GM12878 (cell line): ENCODE data around the gene FOXK2. TPM values are rescaled to one million over a fixed set of nuclear protein-coding genes. Genes with fewer than 3 reads are reported as not detected.

Experiments
- ATAC-seq: fragments of 200-7000 bp; cut with Tn5 transposase; 3 replicates; pipeline ENCODE4 v1.9.1; 2020; ENCODE audit warnings: mild to moderate bottlenecking, moderate library complexity
- BruUV-seq: library from RNA; stranded (reverse); fragments of 400-500 nt; replicated peaks from 2 replicates; lab custom pipeline; 2021; lab: Mats Ljungman, UMichigan
- CTCF ChIA-PET: fragments of 300-600 bp; sonication (Branson Sonifier 250); formaldehyde crosslinking; extraction: SDS; loops from one replicate; lab custom pipeline; 2021; ENCODE audit warnings: inconsistent platforms; lab: Yijun Ruan, JAX
- POLR2A ChIA-PET: fragments of 350-600 bp; formaldehyde crosslinking; extraction: SDS; loops from one replicate; lab custom pipeline; 2021; ENCODE audit warnings: inconsistent platforms; lab: Charles Lee
- RAD21 ChIA-PET: fragments of 300-600 bp; sonication (Branson Sonifier 250); formaldehyde crosslinking; loops from one replicate; lab custom pipeline; 2023; ENCODE audit warnings: antibody characterized with exemption; ENCODE audit not compliant: unreplicated experiment; lab: Charles Lee
- SMC1A ChIA-PET: fragments of 300-600 bp; sonication (Branson Sonifier 250); formaldehyde crosslinking; loops from one replicate; lab custom pipeline; 2023; ENCODE audit not compliant: unreplicated experiment, uncharacterized antibody; lab: Charles Lee
- DNase-seq: peaks from one replicate; pipeline ENCODE4 v3.0.0-alpha.2; 2011; ENCODE audit warnings: low read depth, low spot score
- FAIRE-seq: peaks from 3 replicates; lab custom pipeline; 2011; peaks lifted over from hg19 to GRCh38; lab: Jason Lieb, UNC
- H2AFZ ChIP-seq: 2 replicates; pipeline ENCODE4 v1.6.0; 2011; ENCODE audit warnings: low read depth, low read length, control low read depth; ENCODE audit not compliant: control insufficient read depth
- H3K27ac ChIP-seq: 2 replicates; pipeline ENCODE4 v1.5.1; 2011; ENCODE audit warnings: control low read depth; ENCODE audit not compliant: control insufficient read depth, insufficient read depth
- H3K27me3 ChIP-seq, 2 experiments: replicated peaks in 1 of 2; 2 replicates each; pipeline versions ENCODE4 v1.6.0 to v1.6.1; 2011; ENCODE audit warnings: low read length in 1 of 2; ENCODE audit not compliant: control insufficient read depth in 2 of 2, insufficient read depth in 2 of 2
- H3K36me3 ChIP-seq, 2 experiments: 2 replicates each; pipeline ENCODE4 v1.5.1; 2011; ENCODE audit warnings: low read length in 1 of 2; ENCODE audit not compliant: control insufficient read depth in 2 of 2, insufficient read depth in 2 of 2
- H3K4me1 ChIP-seq: 2 replicates; pipeline ENCODE4 v1.6.1; 2011; ENCODE audit warnings: mild to moderate bottlenecking, low read length, moderate library complexity, mixed read lengths; ENCODE audit not compliant: control insufficient read depth, insufficient read depth
- H3K4me2 ChIP-seq: 2 replicates; pipeline ENCODE4 v1.6.0; 2011; ENCODE audit warnings: control low read depth; ENCODE audit not compliant: control insufficient read depth, insufficient read depth
- H3K4me3 ChIP-seq: fragments of 200-600 bp; sonication (generic); 2 replicates; pipeline ENCODE4 v1.5.1; 2016
- H3K79me2 ChIP-seq: 2 replicates; pipeline ENCODE4 v1.6.0; 2011; ENCODE audit warnings: low read length; ENCODE audit not compliant: control insufficient read depth, insufficient read depth
- H3K9ac ChIP-seq: 2 replicates; pipeline ENCODE4 v1.8.0; 2011; ENCODE audit warnings: low read length, control low read depth, mixed read lengths; ENCODE audit not compliant: control insufficient read depth, insufficient read depth
- H3K9me3 ChIP-seq: replicated peaks from 3 replicates; pipeline ENCODE4 v1.5.1; 2011; ENCODE audit warnings: mild to moderate bottlenecking, low read length; ENCODE audit not compliant: control insufficient read depth, insufficient read depth
- H4K20me1 ChIP-seq: 2 replicates; pipeline ENCODE4 v1.6.0; 2011; ENCODE audit not compliant: control insufficient read depth, insufficient read depth
- BCL11A ChIP-seq: IDR thresholded peaks from 2 replicates; pipeline ENCODE4 v1.6.1; 2011; ENCODE audit warnings: low read depth, low read length
- EGR1 ChIP-seq, 2 experiments: IDR thresholded peaks; 1 replicate in 1 of 2; 2 replicates in 1 of 2; pipeline ENCODE4 v1.6.1; 2011 to 2012; ENCODE audit warnings: low read depth in 2 of 2, low read length in 2 of 2, borderline replicate concordance in 1 of 2, mild to moderate bottlenecking in 1 of 2, moderate library complexity in 1 of 2
- EP300 ChIP-seq, 2 experiments: fragments of 150-350 bp in 1 of 2; IDR thresholded peaks; 2 replicates each; pipeline ENCODE4 v1.6.1; 2011 to 2012; ENCODE audit warnings: low read depth in 2 of 2, low read length in 2 of 2, borderline replicate concordance in 1 of 2, improper control_type of control experiment in 1 of 2, inconsistent platforms in 1 of 2; ENCODE audit not compliant: control insufficient read depth in 1 of 2
- IRF4 ChIP-seq: IDR thresholded peaks from 2 replicates; pipeline ENCODE4 v1.6.1; 2011; ENCODE audit warnings: low read depth, low read length
- JUNB ChIP-seq: IDR thresholded peaks from 2 replicates; pipeline ENCODE4 v1.6.1; 2016; ENCODE audit warnings: antibody characterized with exemption, mild to moderate bottlenecking
- KLF5 ChIP-seq: fragments of 450-650 bp; IDR thresholded peaks from 2 replicates; pipeline ENCODE4 v1.6.1; 2014; ENCODE audit warnings: mild to moderate bottlenecking; ENCODE audit not compliant: partially characterized antibody
- MEF2A ChIP-seq: IDR thresholded peaks from 2 replicates; pipeline ENCODE4 v1.6.1; 2011; ENCODE audit warnings: low read depth, mild to moderate bottlenecking, low read length, moderate library complexity; ENCODE audit not compliant: insufficient read depth
- PML ChIP-seq: IDR thresholded peaks from 2 replicates; pipeline ENCODE4 v1.6.1; 2012; ENCODE audit warnings: low read length, inconsistent platforms
- PRDM15 ChIP-seq: fragments of 450-650 bp; formaldehyde crosslinking; IDR thresholded peaks from 2 replicates; pipeline ENCODE4 v1.4.0; 2020; ENCODE audit warnings: mild to moderate bottlenecking, moderate library complexity
- RUNX3 ChIP-seq: IDR thresholded peaks from 2 replicates; pipeline ENCODE4 v1.6.1; 2012; ENCODE audit warnings: low read length, inconsistent platforms
- TCF12 ChIP-seq: IDR thresholded peaks from 2 replicates; pipeline ENCODE4 v1.6.1; 2011; ENCODE audit warnings: low read depth, mild to moderate bottlenecking, low read length
- TCF7 ChIP-seq: IDR thresholded peaks from 2 replicates; pipeline ENCODE4 v1.6.1; 2014; ENCODE audit warnings: antibody characterized with exemption, borderline replicate concordance
- WGBS: methylation state at CpG from one replicate; pipeline ENCODE4 v1.1.6; 2016; ENCODE audit warnings: low lambda C conversion rate; ENCODE audit not compliant: insufficient replicate concordance, insufficient coverage; ENCODE audit errors: missing lambda C conversion rate; 5-methylcytosine and 5-hydroxymethylcytosine counted together
- in situ Hi-C: fragments of 300-500 bp; cut with MboI; formaldehyde crosslinking; loops from 9 replicates; pipeline ENCODE4 v1.14.3; 2018; ENCODE audit warnings: mixed read lengths
- intact Hi-C: fragments of 100-400 bp; cut with micrococcal nuclease; formaldehyde crosslinking; loops from one replicate; pipeline ENCODE4 v1.14.2; 2022; ENCODE audit not compliant: unreplicated experiment
- polyA plus RNA-seq, 11 experiments: library from polyadenylated mRNA; depleted of rRNA in 4 of 11; unstranded in 6 of 11; stranded (reverse) in 5 of 11; fragments of >200 nt; fragmentation: Nextera tagmentation in 4 of 11; fragmentation: Illumina TruSeq in 1 of 11; extraction: Ambion mirVana in 4 of 11; extraction: Trizol in 1 of 11; gene quantifications; 1 replicate in 1 of 11; 2 replicates in 10 of 11; pipeline versions ENCODE4 v1.2.1 to v1.2.3, GENCODE V29; 2011 to 2016; ENCODE audit warnings: inconsistent platforms in 2 of 11, missing spikeins in 2 of 11, low read depth in 1 of 11
- total RNA-seq, 4 experiments: library from RNA; depleted of rRNA in 3 of 4; stranded (reverse); fragments of >200 nt in 3 of 4; fragmentation: Illumina TruSeq in 1 of 4; extraction: Trizol in 1 of 4; gene quantifications; 2 replicates each; pipeline versions ENCODE4 v1.2.1 to v1.2.3, GENCODE V29; 2013 to 2021

The FOXK2 gene
- total and polyA plus RNA-seq, 10 of the 15 experiments (the other 5 are each of a cell fraction or from before 2014, with no cell fraction given): 2.4 to 56.8 (median 34.4) TPM

GRCh38 chr17:82602487-82602886, 83.0 kb downstream of the FOXK2 start:
- BruUV-seq: no TSS peak
- CTCF ChIA-PET: no interaction called here
- peaks cover 3% of the 10 kb centered on the region; the same call in 1 of the 2 replicates for H4K20me1 ChIP-seq
- ATAC-seq: no peak
- no peak for DNase-seq
- H3K9ac ChIP-seq: no peak overlapping the region
- in situ Hi-C loops (no loop called here), intact Hi-C loops (no loop called here)
- POLR2A ChIA-PET: interaction anchor here (0.6 kb wide), 1 partner anchor 108 kb away, joined by 3 read pairs; no protein-coding TSS in a partner anchor
- H3K4me2 ChIP-seq: no peak overlapping the region
- peaks cover 19% of the 10 kb centered on the region for H3K4me1 ChIP-seq
- RAD21 ChIA-PET: no interaction called here
- H3K36me3 ChIP-seq: peaks cover 29 to 34% of the 10 kb centered on the region in 2 experiments
- SMC1A ChIA-PET: no interaction called here
- H3K4me3 ChIP-seq: no peak overlapping the region
- H3K79me2 ChIP-seq: no peaks in the 10 kb centered on the region; the same call in 1 of the 2 replicates
- H2AFZ ChIP-seq: no peak overlapping the region
- no peaks in the 10 kb centered on the region for H3K9me3 ChIP-seq
- H3K27me3 ChIP-seq: no peaks in the 10 kb centered on the region
- no peak overlapping the region; the same call in 1 of the 2 replicates for H3K27ac ChIP-seq
- no peak for TF ChIP-seq EGR1 (IDR thresholded peaks at IDR 0.05; ENCODE audit: borderline replicate concordance in 1 of 2, low read depth in 2 of 2, low read length in 2 of 2)
- FAIRE-seq: no peak
- WGBS: 72% methylated on average over 21 of the region's 21 CpGs

GRCh38 chr17:82602986-82603710, 83.6 kb downstream of the FOXK2 start:
- Histone ChIP-seq H3K79me2 (no peaks in the 10 kb centered on the region; the same call in 1 of the 2 replicates), H3K36me3 (peaks cover 29 to 34% of the 10 kb centered on the region in 2 experiments), H3K9me3 (no peaks in the 10 kb centered on the region), H3K4me1 (peaks cover 19% of the 10 kb centered on the region), H3K4me3 (no peak overlapping the region), H4K20me1 (peaks cover 3% of the 10 kb centered on the region; the same call in 1 of the 2 replicates), H2AFZ (no peak overlapping the region), H3K27me3 (no peaks in the 10 kb centered on the region), H3K4me2 (no peak overlapping the region), H3K27ac (no peak overlapping the region; the same call in 1 of the 2 replicates), H3K9ac (no peak overlapping the region)
- CTCF ChIA-PET: no interaction called here
- peak; percentile 76 for ATAC-seq
- DNase-seq: peak; percentile 21
- SMC1A ChIA-PET: no interaction called here
- WGBS: 34% methylated on average over 20 of the region's 20 CpGs
- peak; percentile 66 for FAIRE-seq
- intact Hi-C loops: no loop called here
- POLR2A ChIA-PET: interaction anchor here (0.6 to 0.7 kb wide), 2 partner anchors 108 to 741 kb away, joined by 3 to 4 read pairs; no protein-coding TSS in a partner anchor
- in situ Hi-C loops: no loop called here
- no TSS peak for BruUV-seq
- RAD21 ChIA-PET: no interaction called here
- peak; percentile 84 for TF ChIP-seq JUNB
- TF ChIP-seq PRDM15 (CRISPR knock-in tag): 0 out of 2 replicates have a peak, but pooled peaks have one; percentile 47
- no peak for TF ChIP-seq PML
- peak; percentile 93 for TF ChIP-seq RUNX3
- 0 out of 2 replicates have a peak, but pooled peaks have one; percentile 20 for TF ChIP-seq BCL11A
- peak in 1 of 2 experiments; percentile 24; a peak in 1 of 4 replicates for TF ChIP-seq EP300 (IDR thresholded peaks at IDR 0.05; ENCODE audit: borderline replicate concordance in 1 of 2, control insufficient read depth in 1 of 2, low read depth in 2 of 2, low read length in 2 of 2)
- 0 out of 2 replicates have a peak, but pooled peaks have one; percentile 24 for TF ChIP-seq TCF12
- TF ChIP-seq MEF2A: 0 out of 2 replicates have a peak, but pooled peaks have one; percentile 15
- peak; percentile 61; the same call in 1 of the 2 replicates for TF ChIP-seq TCF7
- TF ChIP-seq KLF5: no peak
- TF ChIP-seq IRF4: peak; percentile 83
